Glomerular endothelial cell (primary cell): ENCODE measurements around the gene MYO9B. TPM values are rescaled to one million over a fixed set of nuclear protein-coding genes. Genes with fewer than 3 reads are reported as not detected.
"Not testable (repeated sequence)": the region's sequence is repeated elsewhere in the genome, so short reads cannot be mapped to it uniquely, and the experiment has no call there.

ENCODE experiments used
- DNase-seq: peaks from one replicate; pipeline ENCODE4 v3.0.0-alpha.2; 2011; ENCODE audit warnings: low read depth, low spot score; ENCODE audit errors: extremely low read depth
- total RNA-seq: library from RNA; depleted of rRNA; stranded (reverse); fragments of >200 nt; gene quantifications from 2 replicates; pipeline ENCODE4 v1.2.3, GENCODE V29; 2015

Gene MYO9B
- total RNA-seq, 1 donor from 2014 or later: 125 TPM

DNA sequence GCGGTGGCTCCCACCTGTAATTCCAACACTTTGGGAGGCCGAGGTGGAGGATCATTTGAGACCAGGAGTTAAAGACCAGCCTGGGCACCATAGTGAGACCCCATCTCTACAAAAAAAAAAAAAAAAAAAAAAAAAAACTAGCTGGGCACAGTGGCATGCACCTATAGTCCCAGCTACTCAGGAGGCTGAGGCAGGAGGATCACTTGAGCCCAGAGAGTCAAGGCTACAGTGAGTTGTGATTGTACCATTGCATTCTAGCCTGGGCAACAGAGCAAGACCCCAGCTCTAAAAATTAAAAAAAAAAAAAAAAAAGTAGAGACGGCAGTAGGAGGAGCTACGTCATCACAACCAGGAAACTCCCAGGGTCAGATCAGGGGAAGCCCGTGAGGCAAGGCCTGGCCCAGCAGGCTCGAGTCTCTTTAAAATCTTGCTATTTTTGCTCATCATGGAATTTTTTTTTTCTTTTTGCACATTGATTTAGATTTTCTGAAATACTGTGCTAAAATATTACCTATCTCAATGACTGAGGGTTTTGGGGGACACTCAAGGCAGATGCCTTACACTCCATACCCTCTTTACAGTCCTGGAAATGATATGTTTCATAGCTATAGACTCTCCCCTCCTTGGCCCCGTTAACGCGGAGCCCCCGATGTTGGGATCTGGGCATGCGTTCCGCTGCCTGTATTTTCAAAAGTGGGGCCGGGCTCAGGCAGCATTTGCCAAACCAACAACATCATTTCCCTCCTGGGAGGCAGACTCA is 95.1 kb downstream of the MYO9B start:
- DNase-seq: no peak

DNA sequence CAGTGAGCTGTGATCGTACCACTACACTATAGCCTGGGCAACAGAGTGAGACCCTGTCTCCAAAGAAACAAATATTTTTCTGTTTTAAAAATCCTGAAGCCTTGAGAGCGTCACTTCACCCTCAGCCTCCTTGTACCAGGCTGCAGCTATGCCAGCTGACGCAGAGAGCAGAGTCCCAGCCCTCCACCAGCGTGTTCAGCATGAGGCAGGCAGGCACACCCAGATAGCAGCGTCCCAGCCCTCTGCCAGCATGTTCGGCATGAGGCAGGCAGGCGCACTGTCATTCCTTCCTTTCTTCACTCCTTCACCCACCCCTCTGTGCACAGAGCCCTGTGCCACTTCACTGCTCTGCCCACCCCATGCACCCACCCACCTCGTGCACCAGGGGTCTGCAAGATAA is 96.3 kb downstream of the MYO9B start:
- DNase-seq: no peak

GRCh38 chr19:17172624-17173345 is 97.2 kb downstream of the MYO9B start:
- no peak for DNase-seq

- no peak for DNase-seq
These were observed 102.7 kb downstream of the MYO9B start for GRCh38 chr19:17178291-17178690.

DNA sequence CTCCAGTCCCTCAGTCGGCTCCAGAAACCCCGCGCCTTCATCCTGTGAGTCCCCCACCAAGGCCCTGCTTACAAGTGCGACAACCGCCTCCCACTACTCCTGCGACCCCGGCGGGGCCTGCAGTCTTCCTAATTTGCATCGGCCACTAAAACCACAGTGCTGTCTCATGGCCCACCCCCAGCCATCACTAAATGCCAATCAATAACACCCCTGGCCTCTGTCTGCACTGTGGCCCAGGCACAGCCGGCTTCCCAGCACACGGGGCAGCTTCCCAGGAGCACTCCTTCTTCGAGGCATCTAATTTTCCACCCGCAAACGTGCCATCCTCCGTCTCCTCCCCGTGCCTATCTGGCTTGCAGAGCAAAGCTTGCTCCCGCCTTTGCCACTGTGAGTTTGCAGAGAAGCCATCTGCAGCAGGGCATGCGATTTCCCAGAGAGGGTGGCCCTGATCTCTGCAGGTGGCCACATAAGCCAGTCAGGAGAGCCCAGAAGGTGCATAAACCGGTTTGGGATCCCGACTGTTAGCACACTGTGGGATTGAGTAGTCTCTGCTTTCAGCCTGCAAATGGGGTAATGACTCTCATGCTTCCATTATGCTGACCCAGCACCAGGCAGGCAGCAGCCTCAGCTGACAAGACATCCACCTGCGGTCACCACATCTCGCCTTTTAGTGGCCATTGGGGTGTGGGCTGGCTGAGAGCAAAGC is 105.6 kb downstream of the MYO9B start:
- DNase-seq: no peak

DNA sequence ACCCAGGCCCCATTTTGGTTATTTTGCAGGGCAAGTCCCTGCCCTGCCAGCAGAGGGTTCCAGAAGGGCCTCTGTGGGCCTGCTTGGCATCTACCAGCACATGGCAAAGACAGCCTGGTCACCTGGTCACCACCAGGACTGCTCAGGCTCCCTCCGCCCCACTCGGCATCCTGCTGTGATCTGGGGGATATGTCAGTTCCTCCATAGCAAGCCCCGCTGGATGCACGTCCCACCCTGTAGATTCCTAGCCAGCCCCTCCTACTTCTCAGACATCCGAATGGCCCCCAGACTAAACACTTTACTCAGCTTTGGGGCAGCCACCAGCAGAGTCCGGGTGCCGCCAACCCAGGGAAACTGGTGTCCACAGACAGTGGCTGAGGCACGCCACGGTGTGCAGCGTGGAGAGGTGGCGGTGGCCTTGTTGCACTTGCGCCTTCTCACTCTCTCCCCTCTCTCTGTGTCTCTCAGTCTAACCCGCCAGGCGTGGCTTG is 107.7 kb downstream of the MYO9B start:
- DNase-seq: no peak

GRCh38 chr19:17183858-17184321 is 108.3 kb downstream of the MYO9B start:
- no peak for DNase-seq

- DNase-seq: no peak
These were observed 108.8 kb downstream of the MYO9B start for GRCh38 chr19:17184371-17184841.

DNA sequence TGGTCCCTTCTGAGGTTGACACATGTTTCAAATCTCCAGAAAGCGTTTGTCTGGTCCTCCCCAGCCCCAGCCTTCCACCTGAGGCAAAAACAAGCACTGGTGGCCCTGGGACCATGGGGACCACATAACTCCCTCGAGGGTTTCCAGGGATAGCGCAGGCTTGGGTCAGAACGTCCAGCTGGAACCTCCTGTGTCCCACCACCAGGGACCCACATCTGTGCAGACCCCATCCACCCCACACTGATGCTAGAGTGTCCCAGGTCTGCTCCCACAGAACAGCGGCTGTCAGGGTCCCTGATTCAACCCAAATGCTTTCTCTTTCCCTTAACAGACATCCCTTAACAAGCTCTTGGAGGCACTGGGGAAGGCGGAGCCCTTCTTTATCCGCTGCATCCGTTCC is 110.0 kb downstream of the MYO9B start:
- DNase-seq: no peak

DNA sequence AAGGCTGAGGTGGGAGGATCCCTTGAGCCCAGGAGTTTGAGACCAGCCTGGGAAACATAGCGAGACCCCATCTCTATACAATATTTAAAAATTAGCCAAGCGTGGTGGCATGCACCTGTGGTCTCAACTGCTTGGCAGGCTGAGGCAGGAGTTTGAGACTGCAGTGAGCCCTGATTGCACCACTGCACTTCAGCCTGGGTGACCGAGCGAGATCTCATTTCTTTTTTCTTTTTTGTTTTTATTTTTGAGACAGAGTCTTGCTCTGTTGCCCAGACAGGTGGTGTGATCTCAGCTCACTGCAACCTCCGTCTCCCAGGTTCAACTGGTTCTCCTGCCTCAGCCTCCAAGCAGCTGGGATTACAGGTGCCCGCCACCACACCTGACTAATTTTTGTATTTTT is 116.2 kb downstream of the MYO9B start:
- DNase-seq: not testable (repeated sequence)

GRCh38 chr19:17192751-17193150 is 117.2 kb downstream of the MYO9B start:
- no peak for DNase-seq

DNA sequence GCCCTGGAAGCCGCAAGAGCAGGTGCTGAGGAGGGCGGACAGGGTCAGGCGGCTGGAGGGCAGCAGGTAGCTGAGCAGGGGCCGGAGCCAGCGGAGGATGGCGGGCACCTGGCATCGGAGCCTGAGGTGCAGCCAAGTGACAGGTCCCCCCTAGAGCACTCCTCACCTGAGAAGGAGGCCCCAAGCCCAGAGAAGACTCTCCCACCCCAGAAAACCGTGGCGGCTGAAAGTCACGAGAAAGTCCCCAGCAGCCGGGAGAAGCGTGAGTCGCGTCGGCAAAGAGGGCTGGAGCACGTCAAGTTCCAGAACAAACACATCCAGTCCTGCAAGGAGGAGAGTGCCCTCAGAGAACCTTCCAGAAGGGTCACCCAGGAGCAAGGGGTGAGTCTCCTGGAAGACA is 119.0 kb downstream of the MYO9B start:
- no peak for DNase-seq

DNA sequence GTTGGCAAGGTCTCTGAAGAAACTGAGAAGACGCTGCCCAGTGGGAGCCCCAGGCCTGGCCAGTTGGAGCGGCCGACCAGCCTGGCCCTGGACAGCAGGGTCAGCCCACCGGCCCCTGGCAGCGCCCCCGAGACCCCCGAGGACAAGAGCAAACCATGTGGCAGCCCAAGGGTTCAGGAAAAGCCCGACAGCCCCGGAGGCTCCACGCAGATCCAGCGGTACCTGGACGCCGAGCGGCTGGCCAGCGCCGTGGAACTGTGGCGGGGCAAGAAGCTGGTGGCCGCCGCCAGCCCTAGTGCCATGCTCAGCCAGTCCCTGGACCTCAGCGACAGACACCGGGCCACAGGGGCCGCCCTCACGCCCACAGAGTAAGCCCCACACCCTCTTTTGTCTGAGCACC is 119.5 kb downstream of the MYO9B start:
- no peak for DNase-seq

DNA sequence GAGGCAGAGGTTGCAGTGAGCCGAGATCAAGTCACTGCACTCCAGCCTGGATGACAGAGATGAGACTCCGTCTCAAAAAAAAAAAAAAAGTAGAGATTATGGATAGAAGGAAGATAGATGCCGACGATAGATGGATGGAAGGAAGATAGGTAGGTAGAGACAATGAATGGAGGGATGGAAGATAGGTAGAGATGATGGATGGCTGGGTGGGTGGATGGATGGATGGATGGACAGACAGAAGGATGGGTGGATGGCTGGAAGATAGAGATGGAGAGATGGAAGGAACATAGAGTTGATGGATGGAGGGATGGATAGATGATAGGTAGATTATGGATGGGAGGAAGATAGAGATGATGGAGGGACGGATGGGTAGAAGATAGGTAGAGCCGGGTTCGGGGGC is 121.0 kb downstream of the MYO9B start:
- no peak for DNase-seq

DNA sequence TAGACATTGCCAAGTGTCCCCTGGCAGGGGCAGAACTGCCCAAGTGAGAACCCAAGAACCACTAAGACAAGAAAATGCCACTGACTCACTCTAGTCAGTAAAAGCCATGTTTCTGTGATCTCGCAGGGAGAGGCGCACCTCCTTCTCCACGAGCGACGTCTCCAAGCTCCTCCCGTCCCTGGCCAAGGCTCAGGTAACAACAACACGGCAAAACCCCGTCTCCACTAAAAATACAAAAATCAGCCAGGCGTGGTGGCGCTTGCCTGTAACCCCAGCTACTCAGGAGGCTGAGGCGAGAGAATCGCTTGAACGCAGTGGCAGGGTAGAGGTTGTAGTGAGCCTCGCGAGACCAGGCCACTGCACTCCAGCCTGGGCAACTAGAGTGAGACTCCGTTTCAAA is 122.1 kb downstream of the MYO9B start:
- DNase-seq: no peak

- DNase-seq: no peak
These were observed 125.0 kb downstream of the MYO9B start for GRCh38 chr19:17200408-17201079.

- DNase-seq: no peak
These were observed 126.7 kb downstream of the MYO9B start for GRCh38 chr19:17202249-17202648.

DNA sequence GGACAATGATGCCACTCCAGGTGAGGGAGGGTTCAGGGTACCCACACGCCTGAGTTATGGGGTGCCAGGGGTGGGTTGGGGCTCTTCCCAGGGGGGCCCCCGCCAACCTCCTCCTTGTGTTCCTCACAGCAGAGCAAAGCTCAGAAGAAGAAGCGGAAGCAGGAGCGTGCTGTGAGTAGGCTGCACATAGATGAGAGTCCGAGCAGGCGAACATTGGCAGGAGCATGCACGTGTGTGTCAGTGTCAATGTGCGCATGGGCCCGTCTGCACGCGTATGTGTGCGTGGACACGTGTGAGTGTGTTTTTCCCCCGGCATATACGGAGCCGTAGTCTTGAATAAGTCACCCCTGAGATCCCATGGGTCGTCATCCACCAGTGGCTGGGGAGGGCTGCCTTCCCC is 127.1 kb downstream of the MYO9B start:
- DNase-seq: no peak

- no peak for DNase-seq
These were observed 129.9 kb downstream of the MYO9B start for GRCh38 chr19:17205237-17206140.
